GM06990 (cell line): Measurements from ENCODE around the gene HAVCR2.

Source experiments
- DNase-seq: peaks from one replicate; pipeline ENCODE4 v3.0.0-alpha.2; 2011; ENCODE audit not compliant: insufficient read length; ENCODE audit errors: extremely low read depth
- H3K27me3 ChIP-seq: replicated peaks from 2 replicates; pipeline ENCODE4 v1.6.0; 2011; ENCODE audit warnings: low read length; ENCODE audit not compliant: control insufficient read depth, insufficient read depth
- H3K36me3 ChIP-seq: 2 replicates; pipeline ENCODE4 v1.5.1; 2011; ENCODE audit warnings: low read length; ENCODE audit not compliant: control insufficient read depth, insufficient read depth
- H3K4me3 ChIP-seq: replicated peaks from 2 replicates; pipeline ENCODE4 v1.5.1; 2011; ENCODE audit warnings: low read depth, mild to moderate bottlenecking, control low read depth, low read length
- CTCF ChIP-seq: IDR thresholded peaks from 2 replicates; pipeline ENCODE4 v1.5.1; 2011; ENCODE audit warnings: low read length, control low read depth, mild to moderate bottlenecking, inconsistent platforms; ENCODE audit not compliant: insufficient read depth, poor library complexity, severe bottlenecking

HAVCR2 gene

GRCh38 chr5:157143127-157143971 lies 34.5 kb upstream of the HAVCR2 start:
- TF ChIP-seq CTCF = no peak
- Histone ChIP-seq H3K4me3 (peak overlapping the region; percentile 60), H3K27me3 (no peaks in the 10 kb centered on the region), H3K36me3 (no peaks in the 10 kb centered on the region)
- peak; percentile 39 for DNase-seq

- Histone ChIP-seq H3K36me3 (no peaks in the 10 kb centered on the region), H3K4me3 (peak within 1 kb of the TSS; percentile 73), H3K27me3 (no peaks in the 10 kb centered on the region)
- TF ChIP-seq CTCF = no peak
- peak; percentile 88 for DNase-seq
Observed at GRCh38 chr5:157142317-157143126, 33.7 kb upstream of the HAVCR2 start, which contains the start of gene MED7. Gene MED7, minus strand, starts transcription at chr5:157142865. Its CDS starts 3,434 bp downstream, at chr5:157139431.

- no peak overlapping the region for H3K4me3 ChIP-seq
- no peak for TF ChIP-seq CTCF
- H3K27me3 ChIP-seq = no peaks in the 10 kb centered on the region
- DNase-seq = no peak
- H3K36me3 ChIP-seq = no peaks in the 10 kb centered on the region; the same call in 1 of the 2 replicates
Observed at GRCh38 chr5:157137691-157138090, 28.8 kb upstream of the HAVCR2 start.

GRCh38 chr5:157132281-157132612 lies 23.4 kb upstream of the HAVCR2 start:
- Histone ChIP-seq H3K27me3 (no peaks in the 10 kb centered on the region), H3K36me3 (no peaks in the 10 kb centered on the region; the same call in 1 of the 2 replicates), H3K4me3 (no peak overlapping the region)
- no peak for TF ChIP-seq CTCF
- no peak for DNase-seq

- no peak for DNase-seq
- H3K36me3 ChIP-seq = no peaks in the 10 kb centered on the region; the same call in 1 of the 2 replicates
- no peak for TF ChIP-seq CTCF
- no peak overlapping the region for H3K4me3 ChIP-seq
- no peaks in the 10 kb centered on the region for H3K27me3 ChIP-seq
Observed at GRCh38 chr5:157130925-157131324, 22.1 kb upstream of the HAVCR2 start.
